NCI-H226 (cell line): ENCODE data around the gene ACYP2.
"Not testable (repeated sequence)": the region's sequence is repeated elsewhere in the genome, so short reads cannot be mapped to it uniquely, and the experiment has no call there.

Source experiments
- DNase-seq: peaks from one replicate; pipeline ENCODE4 v3.0.0-alpha.2; 2015

ACYP2 gene

GRCh38 chr2:54115284-54116137 lies at the start of gene ACYP2:
Gene ACYP2, plus strand, starts transcription at chr2:54115615.
- peak; percentile 93 for DNase-seq

- no peak for DNase-seq
Measured at GRCh38 chr2:54065891-54066290, 49.5 kb upstream of the ACYP2 start.

- DNase-seq: no peak
Measured at GRCh38 chr2:54067851-54068375, 47.5 kb upstream of the ACYP2 start.

GRCh38 chr2:54072483-54072882 lies 42.9 kb upstream of the ACYP2 start:
- not testable (repeated sequence) for DNase-seq

- peak; percentile 92 for DNase-seq
Measured at GRCh38 chr2:54073796-54074195, 41.6 kb upstream of the ACYP2 start.

- DNase-seq: no peak
Measured at GRCh38 chr2:54074606-54075341, 40.6 kb upstream of the ACYP2 start.

- DNase-seq: no peak
Measured at GRCh38 chr2:54076586-54076985, 38.8 kb upstream of the ACYP2 start.

GRCh38 chr2:54077088-54077900 lies 38.1 kb upstream of the ACYP2 start:
- no peak for DNase-seq

DNA sequence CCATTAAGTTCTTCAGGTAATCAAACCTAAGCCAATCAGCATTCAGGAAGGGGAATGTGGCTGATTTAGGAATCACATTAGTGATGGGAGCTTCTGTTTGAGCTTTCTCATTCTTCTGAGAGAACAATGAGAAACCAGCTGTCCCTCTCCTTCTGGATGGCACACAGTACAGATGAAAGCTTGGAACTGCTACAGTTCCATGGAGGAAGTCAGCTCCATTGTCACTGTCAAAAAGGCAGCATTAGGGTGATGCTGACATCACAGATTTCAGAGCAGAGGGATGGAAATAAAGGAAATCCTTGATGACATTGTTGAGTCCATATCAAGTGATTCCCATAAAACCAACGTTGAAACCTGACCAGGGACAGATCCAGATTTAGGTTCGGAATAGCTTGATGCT lies 36.1 kb upstream of the ACYP2 start:
- no peak for DNase-seq

DNA sequence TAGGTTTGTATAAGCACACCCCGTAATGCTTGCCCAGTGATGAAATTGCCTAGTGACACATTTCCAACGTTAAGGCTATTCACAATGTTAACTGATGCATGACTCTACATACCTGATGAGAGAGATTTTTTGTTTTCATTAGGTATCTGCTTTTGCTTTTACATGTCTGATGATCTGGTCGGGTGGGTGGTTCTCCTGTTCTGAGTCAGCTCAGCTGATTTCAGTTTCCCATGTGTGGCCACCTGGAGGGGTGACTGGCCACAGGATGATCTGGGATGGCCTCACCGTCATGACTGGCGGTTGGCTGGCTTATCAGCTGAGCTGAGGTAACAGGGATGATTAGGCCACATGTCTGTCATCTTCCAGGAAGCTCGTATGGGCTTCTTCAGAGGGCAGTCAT lies 33.8 kb upstream of the ACYP2 start:
- DNase-seq: peak; percentile 70

- DNase-seq: no peak
Measured at GRCh38 chr2:54083021-54083420, 32.4 kb upstream of the ACYP2 start.

- DNase-seq: no peak
Measured at GRCh38 chr2:54083445-54083844, 32.0 kb upstream of the ACYP2 start.

DNA sequence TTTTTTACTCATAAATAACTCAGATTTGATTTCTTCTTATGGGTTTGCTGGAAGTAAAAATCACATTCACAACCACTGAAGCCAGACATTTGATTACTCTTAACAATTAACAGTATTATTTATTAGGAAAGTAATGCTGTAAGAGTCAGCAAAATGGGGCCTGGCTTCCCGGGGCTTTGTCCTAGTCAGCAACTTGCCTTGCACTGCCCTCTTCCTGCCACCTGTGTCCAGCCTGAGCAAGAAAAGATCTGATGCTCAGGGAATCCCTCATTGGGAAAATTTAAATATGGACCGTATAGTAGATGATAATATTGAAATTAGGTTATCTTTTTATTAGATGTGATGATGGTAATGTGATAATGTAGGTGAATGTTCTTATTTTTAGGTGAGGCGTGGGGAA lies 30.8 kb upstream of the ACYP2 start:
- no peak for DNase-seq

GRCh38 chr2:54085069-54085468 lies 30.3 kb upstream of the ACYP2 start:
- DNase-seq: no peak

GRCh38 chr2:54086157-54086556 lies 29.3 kb upstream of the ACYP2 start:
- no peak for DNase-seq

- DNase-seq: peak; percentile 2
Measured at GRCh38 chr2:54088191-54088634, 27.2 kb upstream of the ACYP2 start.

- no peak for DNase-seq
Measured at GRCh38 chr2:54088719-54089118, 26.7 kb upstream of the ACYP2 start.

GRCh38 chr2:54090521-54091117 lies 24.8 kb upstream of the ACYP2 start:
- DNase-seq: no peak

GRCh38 chr2:54092940-54093339 lies 22.5 kb upstream of the ACYP2 start:
- DNase-seq: no peak

DNA sequence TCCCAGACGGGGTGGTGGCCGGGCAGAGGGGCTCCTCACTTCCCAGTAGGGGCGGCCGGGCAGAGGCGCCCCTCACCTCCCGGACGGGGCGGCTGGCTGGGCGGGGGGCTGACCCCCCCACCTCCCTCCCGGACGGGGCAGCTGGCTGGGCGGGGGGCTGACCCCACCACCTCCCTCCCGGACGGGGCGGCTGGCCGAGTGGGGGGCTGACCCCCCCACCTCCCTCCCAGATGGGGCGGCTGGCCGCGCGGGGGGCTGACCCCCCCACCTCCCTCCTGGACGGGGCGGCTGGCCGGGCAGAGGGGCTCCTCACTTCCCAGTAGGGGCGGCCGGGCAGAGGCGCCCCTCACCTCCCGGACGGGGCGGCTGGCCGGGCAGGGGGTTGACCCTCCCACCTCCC lies 20.0 kb upstream of the ACYP2 start:
- not testable (repeated sequence) for DNase-seq

DNA sequence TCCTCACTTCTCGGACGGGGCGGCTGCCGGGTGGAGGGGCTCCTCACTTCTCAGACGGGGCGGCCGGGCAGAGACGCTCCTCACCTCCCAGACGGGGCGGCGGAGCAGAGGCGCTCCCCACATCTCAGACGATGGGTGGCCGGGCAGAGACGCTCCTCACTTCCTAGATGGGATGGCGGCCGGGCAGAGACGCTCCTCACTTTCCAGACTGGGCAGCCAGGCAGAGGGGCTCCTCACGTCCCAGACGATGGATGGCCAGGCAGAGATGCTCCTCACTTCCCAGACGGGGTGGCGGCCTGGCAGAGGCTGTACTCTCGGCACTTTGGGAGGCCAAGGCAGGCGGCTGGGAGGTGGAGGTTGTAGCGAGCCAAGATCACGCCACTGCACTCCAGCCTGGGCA lies 19.3 kb upstream of the ACYP2 start:
- not testable (repeated sequence) for DNase-seq

- no peak for DNase-seq
Measured at GRCh38 chr2:54097124-54097523, 18.3 kb upstream of the ACYP2 start.

- no peak for DNase-seq
Measured at GRCh38 chr2:54099370-54099769, 16.0 kb upstream of the ACYP2 start.
